Nephron progenitor cell (in vitro differentiated cells): ENCODE measurements around the gene PAX7.
"Not testable (repeated sequence)": the region's sequence is repeated elsewhere in the genome, so short reads cannot be mapped to it uniquely, and the experiment has no call there.

Experiments
- DNase-seq: peaks from one replicate; pipeline ENCODE4 v3.0.0; 2021
- H3K27ac Mint-ChIP-seq: 2 replicates; pipeline ENCODE4 v1.8.0; 2021; ENCODE audit warnings: mild to moderate bottlenecking, moderate library complexity, mixed read lengths
- H3K27me3 Mint-ChIP-seq: 2 replicates; pipeline ENCODE4 v1.8.0; 2021; ENCODE audit warnings: mild to moderate bottlenecking, low read depth, mixed read lengths; ENCODE audit not compliant: poor library complexity
- H3K36me3 Mint-ChIP-seq: 2 replicates; pipeline ENCODE4 v1.8.0; 2021; ENCODE audit warnings: low read depth, mixed read lengths
- H3K4me1 Mint-ChIP-seq: 2 replicates; pipeline ENCODE4 v1.8.0; 2021; ENCODE audit warnings: mixed read lengths
- H3K4me3 Mint-ChIP-seq: 2 replicates; pipeline ENCODE4 v1.8.0; 2021; ENCODE audit warnings: mild to moderate bottlenecking, moderate library complexity, mixed read lengths
- H3K9me3 Mint-ChIP-seq: 2 replicates; pipeline ENCODE4 v1.8.0; 2021; ENCODE audit warnings: mild to moderate bottlenecking, moderate library complexity, mixed read lengths
- TF ChIP-seq, protein P1 (sequence below): fragments of 200-600 bp; sonication (generic); IDR thresholded peaks from 2 replicates; pipeline ENCODE4 v1.5.0; 2021; ENCODE audit warnings: antibody characterized with exemption

The PAX7 gene

DNA sequence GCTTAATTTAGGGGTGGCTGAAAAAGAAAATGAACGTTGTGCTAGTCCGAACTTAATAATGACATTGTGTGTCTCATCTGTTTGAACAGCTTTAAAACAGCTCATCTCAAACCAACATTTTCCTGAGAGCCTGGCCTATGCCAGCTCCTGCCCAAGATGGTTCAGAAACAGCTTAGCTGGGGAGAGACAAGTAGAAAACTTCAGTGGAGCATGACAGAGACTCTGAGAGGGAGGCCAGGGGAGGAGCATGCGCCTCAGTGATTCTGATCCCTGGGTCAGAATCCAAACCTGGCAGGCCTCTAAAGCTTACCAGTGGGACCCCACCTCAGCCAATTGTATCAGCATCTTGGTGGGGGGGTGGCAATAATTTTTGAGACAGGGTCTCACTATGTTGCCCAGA is 129.5 kb downstream of the PAX7 start:
- H3K36me3 Mint-ChIP-seq = no peaks in the 10 kb centered on the region
- peaks cover 76% of the 10 kb centered on the region for H3K27me3 Mint-ChIP-seq
- H3K9me3 Mint-ChIP-seq = peaks cover 27% of the 10 kb centered on the region
- no peak overlapping the region for H3K27ac Mint-ChIP-seq
- DNase-seq = no peak
- H3K4me3 Mint-ChIP-seq = no peak overlapping the region
- TF ChIP-seq, protein P1, sequence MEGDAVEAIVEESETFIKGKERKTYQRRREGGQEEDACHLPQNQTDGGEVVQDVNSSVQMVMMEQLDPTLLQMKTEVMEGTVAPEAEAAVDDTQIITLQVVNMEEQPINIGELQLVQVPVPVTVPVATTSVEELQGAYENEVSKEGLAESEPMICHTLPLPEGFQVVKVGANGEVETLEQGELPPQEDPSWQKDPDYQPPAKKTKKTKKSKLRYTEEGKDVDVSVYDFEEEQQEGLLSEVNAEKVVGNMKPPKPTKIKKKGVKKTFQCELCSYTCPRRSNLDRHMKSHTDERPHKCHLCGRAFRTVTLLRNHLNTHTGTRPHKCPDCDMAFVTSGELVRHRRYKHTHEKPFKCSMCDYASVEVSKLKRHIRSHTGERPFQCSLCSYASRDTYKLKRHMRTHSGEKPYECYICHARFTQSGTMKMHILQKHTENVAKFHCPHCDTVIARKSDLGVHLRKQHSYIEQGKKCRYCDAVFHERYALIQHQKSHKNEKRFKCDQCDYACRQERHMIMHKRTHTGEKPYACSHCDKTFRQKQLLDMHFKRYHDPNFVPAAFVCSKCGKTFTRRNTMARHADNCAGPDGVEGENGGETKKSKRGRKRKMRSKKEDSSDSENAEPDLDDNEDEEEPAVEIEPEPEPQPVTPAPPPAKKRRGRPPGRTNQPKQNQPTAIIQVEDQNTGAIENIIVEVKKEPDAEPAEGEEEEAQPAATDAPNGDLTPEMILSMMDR = no peak
- H3K4me1 Mint-ChIP-seq = no peaks in the 10 kb centered on the region

DNA sequence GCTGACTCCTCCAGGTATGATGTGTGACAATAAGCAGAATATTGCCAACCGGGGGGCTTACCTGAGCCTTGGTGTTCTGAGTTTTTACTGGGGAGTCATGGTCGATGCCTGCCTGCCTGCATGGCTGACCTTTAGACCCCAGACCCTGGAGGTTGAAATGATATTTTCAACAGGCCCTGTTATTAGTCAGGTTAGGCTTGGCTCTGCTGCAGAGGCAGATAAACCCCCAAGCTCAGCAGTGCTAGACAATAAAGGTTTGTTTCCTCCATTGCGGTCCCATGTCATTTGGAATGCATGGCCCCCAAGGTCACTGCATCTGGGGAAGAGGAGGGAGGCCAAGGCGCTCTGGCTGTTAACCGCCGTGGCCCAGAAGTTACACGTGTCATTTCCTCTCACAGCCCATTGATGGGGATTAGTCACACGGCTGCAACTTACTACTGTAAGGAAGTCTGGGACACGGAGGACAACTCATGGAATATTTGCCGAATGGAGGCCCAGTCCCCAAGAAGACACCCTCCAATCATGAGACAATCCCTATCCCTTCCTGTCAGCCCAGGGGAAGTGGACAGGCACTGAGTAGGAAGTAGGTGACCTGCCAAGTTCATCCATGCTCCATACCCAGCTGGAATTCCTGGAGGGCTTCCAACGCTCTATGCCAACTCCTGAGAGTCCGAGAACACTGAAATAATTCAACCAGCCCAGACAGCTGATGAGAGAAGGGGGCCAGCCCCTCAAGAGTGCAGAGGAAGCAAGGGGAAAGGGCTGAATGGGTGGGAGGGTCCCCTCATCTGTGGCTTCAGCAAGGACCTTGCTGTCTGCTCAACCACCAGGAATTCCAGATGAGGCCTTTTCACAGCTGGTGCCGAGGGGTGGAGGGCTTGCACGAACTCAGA is 131.5 kb downstream of the PAX7 start:
- peaks cover 72% of the 10 kb centered on the region for H3K27me3 Mint-ChIP-seq
- TF ChIP-seq, protein P1 = no peak
- no peak for DNase-seq
- H3K4me1 Mint-ChIP-seq = no peaks in the 10 kb centered on the region
- peaks cover 13% of the 10 kb centered on the region for H3K9me3 Mint-ChIP-seq
- H3K36me3 Mint-ChIP-seq = no peaks in the 10 kb centered on the region
- H3K4me3 Mint-ChIP-seq = no peak overlapping the region
- H3K27ac Mint-ChIP-seq = no peak overlapping the region

DNA sequence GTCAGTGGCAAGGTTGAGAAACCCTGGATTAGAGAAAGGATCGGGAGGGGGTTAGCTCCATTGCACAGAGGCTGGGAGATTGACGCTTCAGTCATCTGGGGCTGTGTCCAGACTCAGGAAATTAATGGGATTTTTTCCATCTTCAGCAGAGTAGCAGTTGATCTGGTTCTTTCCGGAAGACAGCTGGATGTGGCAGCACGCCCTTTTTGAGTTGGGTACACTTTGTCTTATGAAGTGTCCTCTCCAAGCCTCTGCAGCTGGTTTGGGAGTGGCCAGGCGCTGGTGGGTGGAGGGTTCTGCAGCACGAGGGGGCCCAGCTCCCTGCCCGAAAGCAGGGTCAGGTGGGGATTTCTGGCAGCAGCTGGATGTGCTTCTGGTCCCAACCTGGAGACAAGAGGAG is 133.7 kb downstream of the PAX7 start:
- H3K27me3 Mint-ChIP-seq = peaks cover 67% of the 10 kb centered on the region
- DNase-seq = no peak
- H3K4me3 Mint-ChIP-seq = no peak overlapping the region
- H3K9me3 Mint-ChIP-seq = no peaks in the 10 kb centered on the region
- TF ChIP-seq, protein P1 = no peak
- no peaks in the 10 kb centered on the region for H3K36me3 Mint-ChIP-seq
- no peak overlapping the region for H3K27ac Mint-ChIP-seq
- no peaks in the 10 kb centered on the region for H3K4me1 Mint-ChIP-seq

DNA sequence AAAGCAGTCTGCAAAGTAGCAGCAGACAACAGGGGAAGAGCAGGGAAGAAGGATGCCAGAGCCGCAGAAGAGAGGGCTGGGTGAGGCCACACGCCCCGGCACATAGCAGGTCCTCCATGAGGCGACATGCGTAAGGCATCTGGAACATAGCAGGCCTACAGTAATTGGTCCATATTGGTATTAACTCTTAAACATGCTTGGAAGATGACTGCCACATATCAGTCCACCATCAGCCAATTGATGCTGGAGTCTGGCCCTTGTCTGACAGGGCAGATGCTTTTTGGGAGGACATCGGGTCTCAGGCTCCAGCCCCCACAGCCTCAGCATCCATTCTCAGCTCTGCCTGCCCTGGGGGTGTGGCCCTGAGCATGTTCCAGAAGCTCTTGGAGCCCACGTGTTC is 135.1 kb downstream of the PAX7 start:
- no peaks in the 10 kb centered on the region for H3K36me3 Mint-ChIP-seq
- no peaks in the 10 kb centered on the region for H3K4me1 Mint-ChIP-seq
- peaks cover 72% of the 10 kb centered on the region for H3K27me3 Mint-ChIP-seq
- no peak overlapping the region for H3K27ac Mint-ChIP-seq
- DNase-seq = no peak
- TF ChIP-seq, protein P1 = no peak
- no peaks in the 10 kb centered on the region for H3K9me3 Mint-ChIP-seq
- no peak overlapping the region for H3K4me3 Mint-ChIP-seq

DNA sequence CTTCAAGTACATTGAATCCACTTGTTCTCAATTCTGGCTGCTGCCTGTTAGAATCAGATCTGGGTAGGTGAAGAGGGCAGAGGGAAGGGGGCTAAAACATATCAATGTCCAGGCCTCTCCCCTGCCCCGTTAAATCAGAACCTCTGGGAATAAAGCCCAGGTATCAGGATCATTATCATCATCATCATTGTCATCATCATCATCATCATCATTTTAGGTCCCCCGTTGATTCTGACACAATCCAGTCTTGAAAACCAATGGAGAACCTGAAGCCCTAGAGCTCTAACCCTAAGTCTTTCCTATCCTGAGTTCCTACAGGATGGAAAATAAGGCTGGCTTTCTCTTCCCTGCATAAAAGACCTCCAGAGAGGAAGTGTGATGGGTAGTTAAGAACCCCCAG is 135.7 kb downstream of the PAX7 start:
- no peaks in the 10 kb centered on the region for H3K9me3 Mint-ChIP-seq
- peaks cover 72% of the 10 kb centered on the region for H3K27me3 Mint-ChIP-seq

DNA sequence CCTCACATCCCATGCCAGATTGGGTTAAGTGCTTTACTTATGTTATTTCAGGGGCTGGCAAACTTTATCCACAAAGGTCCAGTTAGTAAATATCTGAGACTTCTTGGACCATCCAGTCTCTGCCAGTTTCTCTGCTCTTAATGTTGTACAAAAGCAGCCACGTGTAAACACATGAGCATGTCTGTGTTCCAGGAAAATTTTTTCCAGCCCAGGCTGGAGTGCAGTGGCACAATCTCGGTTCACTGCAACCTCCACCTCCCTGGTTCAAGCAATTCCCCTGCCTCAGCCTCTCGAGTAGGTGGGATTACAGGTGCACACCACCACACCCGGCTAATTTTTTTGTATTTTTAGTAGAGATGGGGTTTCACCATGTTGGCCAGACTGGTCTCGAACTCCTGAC is 136.9 kb downstream of the PAX7 start:
- DNase-seq, H3K4me3 Mint-ChIP-seq, H3K27ac Mint-ChIP-seq, H3K4me1 Mint-ChIP-seq, H3K36me3 Mint-ChIP-seq, H3K9me3 Mint-ChIP-seq: not testable (repeated sequence)
- H3K27me3 Mint-ChIP-seq = peaks cover 73% of the 10 kb centered on the region

More for the DNA sequence above, 135.7 kb downstream of the PAX7 start:
- Mint-ChIP-seq H3K36me3 (no peaks in the 10 kb centered on the region), H3K4me3 (no peak overlapping the region), H3K27ac (no peak overlapping the region), H3K4me1 (no peaks in the 10 kb centered on the region)
- TF ChIP-seq, protein P1 = no peak
- no peak for DNase-seq
